Fibroblast of peridontal ligament (primary cell): Measurements from ENCODE around the gene ZNF107.
A peak's percentile ranks its signal among the peaks of the same experiment; 100 is the strongest.

Source experiments
- DNase-seq: peaks from one replicate; pipeline ENCODE4 v3.0.0-alpha.2; 2010; ENCODE audit errors: extremely low read depth

Gene ZNF107

GRCh38 chr7:64665980-64666662 is at the start of gene ZNF107:
Gene ZNF107, plus strand, starts transcription at chr7:64666133. Its CDS starts 150 bp downstream, at chr7:64666283.
- peak; percentile 92 for DNase-seq

GRCh38 chr7:64618785-64619456 is 47.0 kb upstream of the ZNF107 start:
- DNase-seq = peak; percentile 60

- DNase-seq = no peak
Observed at GRCh38 chr7:64619705-64620104, 46.2 kb upstream of the ZNF107 start.

GRCh38 chr7:64621656-64622055 is 44.3 kb upstream of the ZNF107 start:
- DNase-seq = no peak

GRCh38 chr7:64625114-64626082 is 40.5 kb upstream of the ZNF107 start:
- no peak for DNase-seq

- no peak for DNase-seq
Observed at GRCh38 chr7:64626083-64626469, 39.9 kb upstream of the ZNF107 start.

GRCh38 chr7:64626557-64626956 is 39.4 kb upstream of the ZNF107 start:
- DNase-seq = no peak

GRCh38 chr7:64628192-64628591 is 37.7 kb upstream of the ZNF107 start:
- DNase-seq = no peak

- DNase-seq = no peak
Observed at GRCh38 chr7:64628721-64629120, 37.2 kb upstream of the ZNF107 start.

GRCh38 chr7:64630496-64630895 is 35.4 kb upstream of the ZNF107 start:
- peak; percentile 8 for DNase-seq

- no peak for DNase-seq
Observed at GRCh38 chr7:64632029-64632428, 33.9 kb upstream of the ZNF107 start.

GRCh38 chr7:64633401-64633800 is 32.5 kb upstream of the ZNF107 start:
- DNase-seq = no peak

GRCh38 chr7:64634406-64635062 is 31.4 kb upstream of the ZNF107 start:
- DNase-seq = no peak

GRCh38 chr7:64636386-64636785 is 29.5 kb upstream of the ZNF107 start:
- DNase-seq = no peak

- DNase-seq = no peak
Observed at GRCh38 chr7:64637521-64638445, 28.1 kb upstream of the ZNF107 start.

GRCh38 chr7:64638822-64639221 is 27.1 kb upstream of the ZNF107 start:
- no peak for DNase-seq

- DNase-seq = no peak
Observed at GRCh38 chr7:64639267-64640001, 26.5 kb upstream of the ZNF107 start.

- no peak for DNase-seq
Observed at GRCh38 chr7:64640504-64640903, 25.4 kb upstream of the ZNF107 start.

GRCh38 chr7:64642046-64642445 is 23.9 kb upstream of the ZNF107 start:
- DNase-seq = no peak

GRCh38 chr7:64642875-64643274 is 23.1 kb upstream of the ZNF107 start:
- no peak for DNase-seq
